GM19438 (cell line): ENCODE data around the gene ACSL4.
A peak's percentile ranks its signal among the peaks of the same experiment; 100 is the strongest.
"Not testable (repeated sequence)": the region's sequence is repeated elsewhere in the genome, so short reads cannot be mapped to it uniquely, and the experiment has no call there.

Experiments
- ATAC-seq: cut with Tn5 transposase; IDR thresholded peaks from one replicate; pipeline ENCODE4 v1.9.1; 2021; ENCODE audit warnings: low read depth; ENCODE audit not compliant: unreplicated experiment

The ACSL4 gene

GRCh38 chrX:109732017-109732801 lies 848 bp downstream of the ACSL4 start:
- peak; percentile 37 for ATAC-seq

- ATAC-seq, result no peak
Observed at GRCh38 chrX:109728173-109728535, 4.9 kb downstream of the ACSL4 start.

GRCh38 chrX:109724971-109725370 lies 8.1 kb downstream of the ACSL4 start:
- ATAC-seq, result not testable (repeated sequence)

GRCh38 chrX:109720947-109721346 lies 12.1 kb downstream of the ACSL4 start:
- no peak for ATAC-seq

- no peak for ATAC-seq
Observed at GRCh38 chrX:109719264-109719663, 13.8 kb downstream of the ACSL4 start.

- ATAC-seq, result no peak
Observed at GRCh38 chrX:109716431-109717028, 16.5 kb downstream of the ACSL4 start.

GRCh38 chrX:109714340-109714958 lies 18.6 kb downstream of the ACSL4 start:
- no peak for ATAC-seq

GRCh38 chrX:109710181-109710580 lies 22.9 kb downstream of the ACSL4 start:
- ATAC-seq, result no peak

GRCh38 chrX:109709129-109709631 lies 23.9 kb downstream of the ACSL4 start:
- ATAC-seq, result peak; percentile 59

GRCh38 chrX:109707720-109708119 lies 25.3 kb downstream of the ACSL4 start:
- ATAC-seq, result no peak

- ATAC-seq, result no peak
Observed at GRCh38 chrX:109707319-109707718, 25.7 kb downstream of the ACSL4 start.

- peak; percentile 71 for ATAC-seq
Observed at GRCh38 chrX:109704563-109704962, 28.5 kb downstream of the ACSL4 start.

GRCh38 chrX:109697855-109698254 lies 35.2 kb downstream of the ACSL4 start:
- no peak for ATAC-seq

- ATAC-seq, result no peak
Observed at GRCh38 chrX:109696146-109696740, 36.8 kb downstream of the ACSL4 start.

GRCh38 chrX:109695637-109696036 lies 37.4 kb downstream of the ACSL4 start:
- ATAC-seq, result no peak

GRCh38 chrX:109691752-109692151 lies 41.3 kb downstream of the ACSL4 start:
- ATAC-seq, result no peak

GRCh38 chrX:109691277-109691676 lies 41.8 kb downstream of the ACSL4 start:
- no peak for ATAC-seq

- no peak for ATAC-seq
Observed at GRCh38 chrX:109687903-109688302, 45.2 kb downstream of the ACSL4 start.

GRCh38 chrX:109685656-109686078 lies 47.4 kb downstream of the ACSL4 start:
- ATAC-seq, result no peak

- ATAC-seq, result no peak
Observed at GRCh38 chrX:109684136-109684535, 48.9 kb downstream of the ACSL4 start.

GRCh38 chrX:109681475-109682081 lies 51.5 kb downstream of the ACSL4 start:
- no peak for ATAC-seq
